ENCODE measurements around the gene TAB3. TPM values are rescaled to one million over a fixed set of nuclear protein-coding genes. Genes with fewer than 3 reads are reported as not detected.

Gene TAB3
- total and polyA plus RNA-seq, 2 of the 4 experiments (the other 2 are of a cell fraction), result 4.7 to 6.4 TPM

- H3K4me3 ChIP-seq (ENCODE audit: insufficient read depth, low read depth, low read length), result no peak overlapping the region
- no peak overlapping the region for H4K91ac ChIP-seq (ENCODE audit: insufficient read depth, low read depth, low read length)
- H3K23ac ChIP-seq (ENCODE audit: low read depth, low read length), result no peak overlapping the region
- no peak overlapping the region for H3K4me2 ChIP-seq (ENCODE audit: low read depth, low read length)
- no peaks in the 10 kb centered on the region for H3K36me3 ChIP-seq (ENCODE audit: control insufficient read depth, insufficient read depth, low read length)
- TF ChIP-seq RAD21 (IDR thresholded peaks at IDR 0.05; ENCODE audit: low read length) (no peak), POLR2A (IDR thresholded peaks at IDR 0.05; ENCODE audit: low read depth, low read length) (no peak), RCOR1 (IDR thresholded peaks at IDR 0.05; ENCODE audit: insufficient replicate concordance, low read length) (no peak), CEBPB (IDR thresholded peaks at IDR 0.05; ENCODE audit: low read depth, low read length) (no peak)
- H2BK120ac ChIP-seq (ENCODE audit: low read depth, low read length), result no peak overlapping the region
- ATAC-seq (ENCODE audit: low read depth), result no peak
- H3K18ac ChIP-seq (ENCODE audit: low read depth, low read length), result no peak overlapping the region
- H3K56ac ChIP-seq (ENCODE audit: extremely low read depth, insufficient read depth, low read length), result no peak overlapping the region
- H3K27ac ChIP-seq (ENCODE audit: insufficient read depth, low read length), result no peak overlapping the region
- in situ Hi-C loops (cut with MboI; ENCODE audit: low sequenced_read_pairs) (no loop called here), dilution Hi-C loops (cut with HindIII; ENCODE audit: low sequenced_read_pairs, unreplicated experiment) (no loop called here), intact Hi-C loops (cut with micrococcal nuclease) (no loop called here)
- H2AK5ac ChIP-seq (ENCODE audit: low read depth, low read length), result no peak overlapping the region
- H2AFZ ChIP-seq (replicated peaks; ENCODE audit: low read length, poor library complexity), result no peak overlapping the region
- no peak overlapping the region for H4K5ac ChIP-seq (ENCODE audit: low read depth, low read length)
- POLR2A ChIA-PET (ENCODE audit: unreplicated experiment), result no interaction called here
- no peak overlapping the region for H4K8ac ChIP-seq (ENCODE audit: low read depth in 2 of 2, low read length in 2 of 2)
- H3K9me3 ChIP-seq (ENCODE audit: control insufficient read depth, insufficient read depth, low read length), result no peaks in the 10 kb centered on the region
- H3K9ac ChIP-seq (ENCODE audit: low read depth, low read length), result no peak overlapping the region
- no peak overlapping the region for H3K14ac ChIP-seq (replicated peaks; ENCODE audit: low read depth, low read length)
- no TSS peak for BruUV-seq (replicated peaks)
- DNase-seq, result no peak
- H3K79me1 ChIP-seq (ENCODE audit: low read depth in 1 of 2, low read length in 2 of 2), result no peaks in the 10 kb centered on the region
- no peak overlapping the region for H2BK5ac ChIP-seq (ENCODE audit: low read depth, low read length, poor library complexity, severe bottlenecking)
- no peak overlapping the region for H2AK9ac ChIP-seq (replicated peaks; ENCODE audit: low read depth, low read length, poor library complexity)
- no peaks in the 10 kb centered on the region for H3K27me3 ChIP-seq (ENCODE audit: control insufficient read depth, insufficient read depth, low read length)
- H3K4me1 ChIP-seq (ENCODE audit: control insufficient read depth, insufficient read depth, low read length), result no peaks in the 10 kb centered on the region
- no peaks in the 10 kb centered on the region for H4K20me1 ChIP-seq (ENCODE audit: insufficient read depth, low read length)
- no peak overlapping the region for H2BK15ac ChIP-seq (ENCODE audit: low read depth, low read length)
- no CpG with 5 or more reads among the region's 2 CpGs for WGBS, 2 experiments (ENCODE audit: extremely low coverage in 2 of 2, insufficient read length in 1 of 2)
- CTCF ChIA-PET, result no interaction called here
- H2BK20ac ChIP-seq (ENCODE audit: low read depth, low read length), result no peak overlapping the region
- H3K4ac ChIP-seq (ENCODE audit: low read depth, low read length), result no peak overlapping the region
- H3K9me1 ChIP-seq (ENCODE audit: insufficient read depth, low read length), result no peaks in the 10 kb centered on the region
Measured at GRCh38 chrX:30913492-30913891, 24.4 kb upstream of the TAB3 start.

All from IMR-90 (cell line).